H9 (cell line): ENCODE data around the gene FHOD3. TPM values are rescaled to one million over a fixed set of nuclear protein-coding genes. Genes with fewer than 3 reads are reported as not detected.

ENCODE experiments used
- DNase-seq: peaks from one replicate; pipeline ENCODE4 v3.0.0-alpha.2; 2017
- H2AFZ ChIP-seq: one replicate; pipeline ENCODE4 v1.6.1; 2013; ENCODE audit warnings: mild to moderate bottlenecking, low read length, control low read depth, moderate library complexity
- H2AK5ac ChIP-seq: 2 replicates; pipeline ENCODE4 v1.6.1; 2013; ENCODE audit warnings: low read length, control low read depth, mixed read lengths; ENCODE audit not compliant: insufficient read length
- H2BK120ac ChIP-seq: one replicate; pipeline ENCODE4 v1.6.1; 2013; ENCODE audit warnings: low read depth, mild to moderate bottlenecking, low read length, control low read depth, inconsistent platforms; ENCODE audit not compliant: poor library complexity, severe bottlenecking
- H2BK12ac ChIP-seq: 2 replicates; pipeline ENCODE4 v1.6.1; 2013; ENCODE audit warnings: low read length, control low read depth, mixed read lengths, low read depth; ENCODE audit not compliant: insufficient read length
- H2BK15ac ChIP-seq: 2 replicates; pipeline ENCODE4 v1.6.1; 2013; ENCODE audit warnings: low read depth, low read length, control low read depth
- H2BK20ac ChIP-seq: one replicate; pipeline ENCODE4 v1.6.1; 2013; ENCODE audit warnings: low read depth, mild to moderate bottlenecking, low read length, control low read depth, inconsistent platforms; ENCODE audit not compliant: poor library complexity, severe bottlenecking
- H2BK5ac ChIP-seq: 2 replicates; pipeline ENCODE4 v1.6.1; 2013; ENCODE audit warnings: low read length, control low read depth, mixed read lengths; ENCODE audit not compliant: insufficient read length
- H3K14ac ChIP-seq: 2 replicates; pipeline ENCODE4 v1.6.1; 2013; ENCODE audit warnings: low read length, control low read depth; ENCODE audit not compliant: insufficient read depth
- H3K18ac ChIP-seq: 2 replicates; pipeline ENCODE4 v1.6.1; 2013; ENCODE audit warnings: low read depth, mild to moderate bottlenecking, mixed read lengths, low read length, control low read depth; ENCODE audit not compliant: insufficient read length
- H3K23ac ChIP-seq: 2 replicates; pipeline ENCODE4 v1.6.1; 2013; ENCODE audit warnings: low read length, control low read depth, mixed read lengths, low read depth; ENCODE audit not compliant: insufficient read length
- H3K23me2 ChIP-seq: 2 replicates; pipeline ENCODE4 v1.6.1; 2013; ENCODE audit warnings: low read depth, mild to moderate bottlenecking, mixed read lengths, low read length, control low read depth; ENCODE audit not compliant: insufficient read length, poor library complexity, severe bottlenecking
- H3K27ac ChIP-seq: 2 replicates; pipeline ENCODE4 v1.5.1; 2013; ENCODE audit warnings: low read length, control low read depth, mixed read lengths, low read depth; ENCODE audit not compliant: insufficient read length
- H3K27me3 ChIP-seq: 2 replicates; pipeline ENCODE4 v1.6.1; 2013; ENCODE audit warnings: low read length, control low read depth, inconsistent platforms; ENCODE audit not compliant: insufficient read depth
- H3K4ac ChIP-seq: 2 replicates; pipeline ENCODE4 v1.6.1; 2013; ENCODE audit warnings: low read depth, mild to moderate bottlenecking, control low read depth, inconsistent platforms, low read length, moderate library complexity
- H3K4me1 ChIP-seq: 2 replicates; pipeline ENCODE4 v1.6.1; 2013; ENCODE audit warnings: low read length, control low read depth, inconsistent platforms; ENCODE audit not compliant: insufficient read depth
- H3K4me2 ChIP-seq: 2 replicates; pipeline ENCODE4 v1.6.1; 2013; ENCODE audit warnings: low read length, control low read depth, mixed read lengths; ENCODE audit not compliant: insufficient read length, insufficient read depth
- H3K56ac ChIP-seq: 2 replicates; pipeline ENCODE4 v1.6.1; 2013; ENCODE audit warnings: low read depth, mild to moderate bottlenecking, mixed read lengths, low read length, control low read depth; ENCODE audit not compliant: insufficient read length
- H3K79me1 ChIP-seq: 2 replicates; pipeline ENCODE4 v1.6.1; 2013; ENCODE audit warnings: low read depth, mild to moderate bottlenecking, moderate library complexity, low read length, control low read depth, inconsistent platforms; ENCODE audit not compliant: insufficient read depth, poor library complexity, severe bottlenecking
- H3K79me2 ChIP-seq: 2 replicates; pipeline ENCODE4 v1.6.1; 2013; ENCODE audit warnings: low read length, control low read depth, inconsistent platforms; ENCODE audit not compliant: insufficient read depth
- H3K9ac ChIP-seq: 2 replicates; pipeline ENCODE4 v1.6.1; 2013; ENCODE audit warnings: low read length, control low read depth, mixed read lengths; ENCODE audit not compliant: insufficient read length; ENCODE audit errors: extremely low read depth
- H3K9me3 ChIP-seq: one replicate; pipeline ENCODE4 v1.6.1; 2013; ENCODE audit warnings: low read depth, low read length, inconsistent platforms; ENCODE audit not compliant: control insufficient read depth
- H3T11ph ChIP-seq: one replicate; pipeline ENCODE4 v1.6.1; 2013; ENCODE audit warnings: mild to moderate bottlenecking, low read length, control low read depth, inconsistent platforms
- H4K20me1 ChIP-seq: one replicate; pipeline ENCODE4 v1.6.1; 2013; ENCODE audit not compliant: control insufficient read depth, insufficient read length, insufficient read depth
- H4K5ac ChIP-seq: 2 replicates; pipeline ENCODE4 v1.6.1; 2013; ENCODE audit warnings: low read depth, mild to moderate bottlenecking, mixed read lengths, low read length, control low read depth; ENCODE audit not compliant: insufficient read length
- H4K8ac ChIP-seq: replicated peaks from 2 replicates; pipeline ENCODE4 v1.6.1; 2013; ENCODE audit warnings: low read length, control low read depth, mixed read lengths, low read depth; ENCODE audit not compliant: insufficient read length
- H4K91ac ChIP-seq: 2 replicates; pipeline ENCODE4 v1.6.1; 2013; ENCODE audit warnings: low read depth, mild to moderate bottlenecking, moderate library complexity, mixed read lengths, low read length, control low read depth; ENCODE audit not compliant: insufficient read length
- H3K27ac Mint-ChIP-seq, 3 experiments: 2 replicates in 2 of 3; 3 replicates in 1 of 3; pipeline ENCODE4 v1.8.0; 2020 to 2021; ENCODE audit warnings: mixed read lengths in 3 of 3, mild to moderate bottlenecking in 1 of 3, moderate library complexity in 1 of 3
- H3K27me3 Mint-ChIP-seq: 2 replicates; pipeline ENCODE4 v1.8.0; 2021; ENCODE audit warnings: low read depth, mild to moderate bottlenecking, moderate library complexity, mixed read lengths
- H3K36me3 Mint-ChIP-seq, 3 experiments: 2 replicates in 2 of 3; 3 replicates in 1 of 3; pipeline ENCODE4 v1.8.0; 2020 to 2021; ENCODE audit warnings: low read depth in 3 of 3, mixed read lengths in 3 of 3; ENCODE audit not compliant: insufficient read depth in 1 of 3
- H3K4me1 Mint-ChIP-seq, 2 experiments: 2 replicates each; pipeline ENCODE4 v1.8.0; 2020; ENCODE audit warnings: mixed read lengths in 2 of 2
- H3K4me3 Mint-ChIP-seq, 2 experiments: 2 replicates in 1 of 2; 3 replicates in 1 of 2; pipeline ENCODE4 v1.8.0; 2020 to 2021; ENCODE audit warnings: mild to moderate bottlenecking in 2 of 2, mixed read lengths in 2 of 2, moderate library complexity in 1 of 2
- H3K9me3 Mint-ChIP-seq, 2 experiments: 2 replicates in 1 of 2; 3 replicates in 1 of 2; pipeline ENCODE4 v1.8.0; 2020; ENCODE audit warnings: mild to moderate bottlenecking in 2 of 2, mixed read lengths in 2 of 2, moderate library complexity in 1 of 2
- WGBS: extraction: QIAGEN DNeasy Blood & Tissue Kit; methylation state at CpG from one replicate; pipeline ENCODE4 v1.1.7; 2013; ENCODE audit warnings: missing lambda C conversion rate, low lambda C conversion rate, mixed read lengths; ENCODE audit not compliant: insufficient read length; ENCODE audit errors: extremely low coverage; 5-methylcytosine and 5-hydroxymethylcytosine counted together
- total RNA-seq: library from RNA; stranded (reverse); gene quantifications from 2 replicates; pipeline ENCODE4 v1.2.1, GENCODE V29; 2021
- TF ChIP-seq, protein P1 (sequence below): fragments of 200-600 bp; sonication (generic); conservative IDR thresholded peaks from 3 replicates; pipeline ENCODE4 v1.8.0; 2021; ENCODE audit warnings: antibody characterized with exemption, mild to moderate bottlenecking

Gene FHOD3
- total RNA-seq, 1 experiment from 2014 or later, result 8.0 TPM

DNA sequence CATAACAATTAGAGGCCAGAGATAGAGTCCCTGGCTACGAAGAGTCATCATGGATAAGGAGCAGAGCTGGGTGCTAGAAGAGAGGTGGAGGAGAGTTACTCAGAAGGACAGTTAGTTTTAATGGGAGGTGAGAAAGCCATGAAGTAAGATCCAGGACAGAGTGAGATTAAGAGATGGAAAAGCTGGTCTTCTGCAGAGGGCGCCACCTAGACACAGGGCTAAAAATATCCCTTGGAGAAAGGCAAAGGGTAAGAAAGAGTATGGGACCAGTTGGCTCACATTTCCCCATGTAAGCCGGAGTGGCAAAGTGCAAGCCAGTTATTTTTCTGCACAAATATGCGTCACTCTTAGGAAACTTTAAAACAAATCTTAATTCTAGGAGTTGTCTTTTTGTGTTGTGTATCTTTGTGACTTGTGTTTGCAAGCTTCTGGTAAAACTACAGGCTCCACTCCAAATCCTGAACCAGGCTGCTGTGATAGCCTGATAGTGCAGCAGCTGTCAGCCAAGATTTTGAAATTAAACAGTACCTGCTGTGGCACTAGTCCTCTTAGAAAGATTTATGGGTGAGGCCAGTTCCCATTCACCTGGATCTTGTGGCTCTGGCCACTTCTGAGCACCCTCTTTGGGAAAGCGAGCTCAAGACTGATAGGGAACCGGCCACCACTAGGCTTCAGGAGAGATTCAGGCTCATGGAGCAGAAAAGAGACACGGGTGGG is 327.1 kb downstream of the FHOD3 start:
- H2BK120ac ChIP-seq, result no peak overlapping the region
- no peak overlapping the region for H2BK5ac ChIP-seq
- H3K4me1 ChIP-seq, result no peaks in the 10 kb centered on the region
- DNase-seq, result no peak
- H3K27ac ChIP-seq, result no peak overlapping the region
- no peak overlapping the region for H4K91ac ChIP-seq
- no peak overlapping the region for H3K14ac ChIP-seq
- no peak overlapping the region for H2AFZ ChIP-seq
- no peaks in the 10 kb centered on the region for H3K27me3 ChIP-seq
- no peak overlapping the region for H3K4me2 ChIP-seq
- no peak overlapping the region for H3K18ac ChIP-seq
- H3K4ac ChIP-seq, result no peak overlapping the region
- no peak overlapping the region for H3K23ac ChIP-seq
- no peak overlapping the region for H3T11ph ChIP-seq
- H2BK15ac ChIP-seq, result no peak overlapping the region
- peaks cover 0 to 5% (median 0%) of the 10 kb centered on the region in 3 experiments; a peak in 3 of 7 replicates for H3K36me3 Mint-ChIP-seq
- no peaks in the 10 kb centered on the region for H3K79me2 ChIP-seq
- no peak overlapping the region for H3K9ac ChIP-seq
- TF ChIP-seq, protein P1, sequence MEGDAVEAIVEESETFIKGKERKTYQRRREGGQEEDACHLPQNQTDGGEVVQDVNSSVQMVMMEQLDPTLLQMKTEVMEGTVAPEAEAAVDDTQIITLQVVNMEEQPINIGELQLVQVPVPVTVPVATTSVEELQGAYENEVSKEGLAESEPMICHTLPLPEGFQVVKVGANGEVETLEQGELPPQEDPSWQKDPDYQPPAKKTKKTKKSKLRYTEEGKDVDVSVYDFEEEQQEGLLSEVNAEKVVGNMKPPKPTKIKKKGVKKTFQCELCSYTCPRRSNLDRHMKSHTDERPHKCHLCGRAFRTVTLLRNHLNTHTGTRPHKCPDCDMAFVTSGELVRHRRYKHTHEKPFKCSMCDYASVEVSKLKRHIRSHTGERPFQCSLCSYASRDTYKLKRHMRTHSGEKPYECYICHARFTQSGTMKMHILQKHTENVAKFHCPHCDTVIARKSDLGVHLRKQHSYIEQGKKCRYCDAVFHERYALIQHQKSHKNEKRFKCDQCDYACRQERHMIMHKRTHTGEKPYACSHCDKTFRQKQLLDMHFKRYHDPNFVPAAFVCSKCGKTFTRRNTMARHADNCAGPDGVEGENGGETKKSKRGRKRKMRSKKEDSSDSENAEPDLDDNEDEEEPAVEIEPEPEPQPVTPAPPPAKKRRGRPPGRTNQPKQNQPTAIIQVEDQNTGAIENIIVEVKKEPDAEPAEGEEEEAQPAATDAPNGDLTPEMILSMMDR, result peak; percentile 61
- no peaks in the 10 kb centered on the region for H3K79me1 ChIP-seq
- peak overlapping the region in 1 of 3 experiments; percentile 20; a peak in 1 of 7 replicates for H3K27ac Mint-ChIP-seq
- no peaks in the 10 kb centered on the region for H4K20me1 ChIP-seq
- H3K9me3 Mint-ChIP-seq, result no peaks in the 10 kb centered on the region
- H3K23me2 ChIP-seq, result no peaks in the 10 kb centered on the region
- no peak overlapping the region for H2BK20ac ChIP-seq
- no peak overlapping the region for H2AK5ac ChIP-seq
- no peak overlapping the region for H4K5ac ChIP-seq
- no peaks in the 10 kb centered on the region for H3K4me1 Mint-ChIP-seq
- no peak overlapping the region for H3K56ac ChIP-seq
- H3K4me3 Mint-ChIP-seq, result no peak overlapping the region
- no peak overlapping the region for H2BK12ac ChIP-seq
- no CpG with 5 or more reads among the region's 7 CpGs for WGBS
- no peaks in the 10 kb centered on the region for H3K9me3 ChIP-seq
- no peaks in the 10 kb centered on the region for H3K27me3 Mint-ChIP-seq
- H4K8ac ChIP-seq, result no peak overlapping the region
